Smooth muscle cell (in vitro differentiated cells): ENCODE measurements around the gene MOB2. TPM values are rescaled to one million over a fixed set of nuclear protein-coding genes. Genes with fewer than 3 reads are reported as not detected.

Experiments
- DNase-seq: peaks from one replicate; lab custom pipeline; 2025; ENCODE audit not compliant: unreplicated experiment; lab: John Stamatoyannopoulos, UW
- H2AFZ ChIP-seq: fragments of 200-600 bp; sonication (generic); 2 replicates; pipeline ENCODE4 v1.6.0; 2016; ENCODE audit warnings: antibody characterized with exemption, low read depth, mild to moderate bottlenecking
- H3F3A ChIP-seq: fragments of 200-600 bp; sonication (generic); 2 replicates; pipeline ENCODE4 v1.6.0; 2017; ENCODE audit warnings: antibody characterized with exemption, low read depth
- H3K27ac ChIP-seq: fragments of 200-600 bp; sonication (generic); 2 replicates; pipeline ENCODE4 v1.5.1; 2016; ENCODE audit warnings: low read depth, mild to moderate bottlenecking
- H3K27me3 ChIP-seq: fragments of 200-600 bp; sonication (generic); 2 replicates; pipeline ENCODE4 v1.6.1; 2016; ENCODE audit warnings: low read depth, mild to moderate bottlenecking
- H3K36me3 ChIP-seq: fragments of 200-600 bp; sonication (generic); 2 replicates; pipeline ENCODE4 v1.5.1; 2016; ENCODE audit warnings: low read depth
- H3K4me1 ChIP-seq: fragments of 200-600 bp; sonication (generic); 2 replicates; pipeline ENCODE4 v1.5.1; 2016; ENCODE audit warnings: low read depth
- H3K4me2 ChIP-seq: fragments of 200-600 bp; sonication (generic); 2 replicates; pipeline ENCODE4 v1.6.0; 2016; ENCODE audit warnings: mild to moderate bottlenecking
- H3K4me3 ChIP-seq: fragments of 200-600 bp; sonication (generic); 2 replicates; pipeline ENCODE4 v1.5.1; 2016; ENCODE audit warnings: mild to moderate bottlenecking
- H3K79me2 ChIP-seq: fragments of 200-600 bp; sonication (generic); 2 replicates; pipeline ENCODE4 v1.6.0; 2016; ENCODE audit warnings: low read depth, mild to moderate bottlenecking
- H3K9ac ChIP-seq: fragments of 200-600 bp; sonication (generic); 2 replicates; pipeline ENCODE4 v1.6.0; 2016; ENCODE audit warnings: low read depth
- H3K9me3 ChIP-seq: fragments of 200-600 bp; sonication (generic); replicated peaks from 2 replicates; pipeline ENCODE4 v1.5.1; 2016; ENCODE audit warnings: low read depth
- H4K20me1 ChIP-seq: fragments of 200-600 bp; sonication (generic); 2 replicates; pipeline ENCODE4 v1.6.0; 2016; ENCODE audit warnings: low read depth
- WGBS: methylation state at CpG from one replicate; pipeline ENCODE4 v1.1.7; 2016; ENCODE audit warnings: low lambda C conversion rate; 5-methylcytosine and 5-hydroxymethylcytosine counted together
- polyA plus RNA-seq: library from polyadenylated mRNA; unstranded; fragments of >200 nt; fragmentation: Nextera tagmentation; extraction: Ambion mirVana; gene quantifications from 2 replicates; pipeline ENCODE4 v1.2.1, GENCODE V29; 2016
- total RNA-seq: library from RNA; depleted of rRNA; stranded (reverse); fragments of >200 nt; gene quantifications from 2 replicates; pipeline ENCODE4 v1.2.3, GENCODE V29; 2014
- TF ChIP-seq, protein P1 (sequence below): fragments of 200-600 bp; sonication (generic); IDR thresholded peaks from 2 replicates; pipeline ENCODE4 v1.5.1; 2017; ENCODE audit warnings: borderline replicate concordance, mild to moderate bottlenecking, antibody characterized with exemption; ENCODE audit not compliant: insufficient read depth, poor library complexity, severe bottlenecking

The MOB2 gene
- total and polyA plus RNA-seq, 2 experiments from 2014 or later = 2.5 to 24.0 TPM

DNA sequence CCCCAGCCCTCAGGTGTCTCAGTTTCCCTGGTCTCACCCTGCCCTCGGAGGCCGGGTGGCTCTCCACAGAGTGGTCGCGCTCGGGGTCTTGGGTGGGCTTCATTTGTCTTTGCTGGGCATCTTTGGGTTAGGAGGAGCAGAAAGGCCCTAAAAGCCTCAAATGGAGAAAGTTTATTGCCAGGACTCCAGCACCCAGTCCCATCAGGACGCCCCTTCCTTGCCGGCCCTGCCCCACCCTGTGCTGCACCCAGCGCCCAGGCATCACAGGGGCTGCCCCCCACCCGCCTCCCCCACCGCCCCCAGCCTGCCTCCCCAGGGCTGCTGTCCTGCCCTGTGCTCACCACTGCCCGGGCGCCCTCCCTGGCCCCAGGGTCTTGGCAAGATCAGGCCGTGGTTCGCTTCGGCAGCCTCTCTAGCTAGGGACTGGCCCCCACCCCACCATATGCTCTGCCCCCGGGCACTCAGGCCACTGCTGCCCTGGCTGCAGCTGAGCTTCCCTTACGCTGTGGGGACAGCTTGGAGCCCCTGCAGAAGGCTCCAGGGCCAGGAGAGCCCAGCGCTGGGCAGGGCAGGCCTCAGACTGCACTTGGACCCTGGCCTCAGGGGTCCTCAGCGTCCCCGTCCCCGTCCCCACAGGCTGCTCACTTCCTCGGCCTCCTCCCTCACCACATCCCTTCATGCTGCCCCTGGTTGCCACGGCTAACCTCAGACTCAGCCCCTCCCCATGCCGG is 31.4 kb downstream of the MOB2 start:
- Histone ChIP-seq H3K27ac (no peak overlapping the region), H3K36me3 (no peaks in the 10 kb centered on the region), H3F3A (no peaks in the 10 kb centered on the region), H3K4me1 (no peaks in the 10 kb centered on the region), H3K4me2 (no peak overlapping the region), H3K9ac (no peak overlapping the region), H3K9me3 (no peaks in the 10 kb centered on the region), H3K27me3 (no peaks in the 10 kb centered on the region), H3K79me2 (no peaks in the 10 kb centered on the region), H2AFZ (no peak overlapping the region), H3K4me3 (no peak overlapping the region), H4K20me1 (no peaks in the 10 kb centered on the region)
- DNase-seq = no peak
- TF ChIP-seq, protein P1, sequence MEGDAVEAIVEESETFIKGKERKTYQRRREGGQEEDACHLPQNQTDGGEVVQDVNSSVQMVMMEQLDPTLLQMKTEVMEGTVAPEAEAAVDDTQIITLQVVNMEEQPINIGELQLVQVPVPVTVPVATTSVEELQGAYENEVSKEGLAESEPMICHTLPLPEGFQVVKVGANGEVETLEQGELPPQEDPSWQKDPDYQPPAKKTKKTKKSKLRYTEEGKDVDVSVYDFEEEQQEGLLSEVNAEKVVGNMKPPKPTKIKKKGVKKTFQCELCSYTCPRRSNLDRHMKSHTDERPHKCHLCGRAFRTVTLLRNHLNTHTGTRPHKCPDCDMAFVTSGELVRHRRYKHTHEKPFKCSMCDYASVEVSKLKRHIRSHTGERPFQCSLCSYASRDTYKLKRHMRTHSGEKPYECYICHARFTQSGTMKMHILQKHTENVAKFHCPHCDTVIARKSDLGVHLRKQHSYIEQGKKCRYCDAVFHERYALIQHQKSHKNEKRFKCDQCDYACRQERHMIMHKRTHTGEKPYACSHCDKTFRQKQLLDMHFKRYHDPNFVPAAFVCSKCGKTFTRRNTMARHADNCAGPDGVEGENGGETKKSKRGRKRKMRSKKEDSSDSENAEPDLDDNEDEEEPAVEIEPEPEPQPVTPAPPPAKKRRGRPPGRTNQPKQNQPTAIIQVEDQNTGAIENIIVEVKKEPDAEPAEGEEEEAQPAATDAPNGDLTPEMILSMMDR = no peak
- WGBS = 96% methylated on average over 20 of the region's 24 CpGs

DNA sequence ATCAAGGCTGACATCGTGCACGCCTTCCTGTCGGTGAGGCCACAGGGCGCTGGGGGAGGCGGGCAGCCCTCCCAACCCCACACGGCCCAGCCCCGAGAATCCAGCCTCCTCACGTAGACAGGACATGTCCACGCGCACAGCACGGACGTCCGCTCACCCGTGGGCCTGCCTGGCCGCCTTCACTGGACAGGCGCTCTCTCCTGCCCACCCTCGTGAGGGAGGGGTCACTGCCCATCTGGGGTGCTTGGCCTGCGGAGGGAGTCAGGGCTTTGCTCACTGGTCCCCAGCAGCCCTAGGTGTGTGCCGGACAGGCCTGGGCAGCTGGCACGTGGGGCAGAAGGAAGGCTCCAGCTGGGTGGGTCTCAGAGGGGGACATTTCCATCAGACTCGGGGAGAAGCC is 32.0 kb downstream of the MOB2 start:
- Histone ChIP-seq H3F3A (no peaks in the 10 kb centered on the region), H4K20me1 (no peaks in the 10 kb centered on the region), H3K4me2 (no peak overlapping the region), H2AFZ (no peak overlapping the region), H3K27ac (no peak overlapping the region), H3K79me2 (no peaks in the 10 kb centered on the region), H3K4me3 (no peak overlapping the region), H3K9ac (no peak overlapping the region), H3K9me3 (no peaks in the 10 kb centered on the region), H3K27me3 (no peaks in the 10 kb centered on the region), H3K4me1 (no peaks in the 10 kb centered on the region), H3K36me3 (no peaks in the 10 kb centered on the region)
- 94% methylated on average over 21 of the region's 21 CpGs for WGBS
- DNase-seq = no peak
- TF ChIP-seq, protein P1 = no peak

DNA sequence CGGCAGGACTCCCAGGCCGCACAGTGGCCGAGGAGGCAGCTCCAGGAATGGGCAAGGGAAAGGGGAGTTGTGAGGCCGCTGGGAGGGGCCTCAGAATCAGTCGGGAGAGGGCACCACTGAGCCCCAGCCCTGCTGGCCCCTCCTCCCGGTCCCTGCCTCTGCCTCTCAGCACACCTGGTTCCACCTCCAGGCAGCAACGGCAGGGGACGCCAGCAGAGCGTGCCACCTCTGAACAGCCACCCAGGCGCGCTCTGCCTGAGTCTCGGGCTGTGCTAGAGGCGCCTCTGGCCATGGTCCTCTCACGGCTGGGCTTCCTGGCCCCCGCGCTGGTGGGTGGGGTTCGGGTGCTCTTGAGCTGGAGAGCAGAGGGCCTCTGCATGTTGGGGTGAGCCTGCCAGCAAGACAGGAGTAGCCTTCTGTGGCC is 33.0 kb downstream of the MOB2 start:
- TF ChIP-seq, protein P1 = no peak
- H3K27me3 ChIP-seq = no peaks in the 10 kb centered on the region
- H3K9me3 ChIP-seq = no peaks in the 10 kb centered on the region
- H3K79me2 ChIP-seq = no peaks in the 10 kb centered on the region
- H4K20me1 ChIP-seq = no peaks in the 10 kb centered on the region
- H3K36me3 ChIP-seq = no peaks in the 10 kb centered on the region
- no peak overlapping the region for H2AFZ ChIP-seq
- DNase-seq = no peak
- 58% methylated on average over 17 of the region's 17 CpGs for WGBS
- no peak overlapping the region for H3K4me3 ChIP-seq
- no peak overlapping the region for H3K9ac ChIP-seq
- no peak overlapping the region for H3K4me2 ChIP-seq
- no peaks in the 10 kb centered on the region for H3K4me1 ChIP-seq
- no peaks in the 10 kb centered on the region for H3F3A ChIP-seq
- H3K27ac ChIP-seq = no peak overlapping the region

DNA sequence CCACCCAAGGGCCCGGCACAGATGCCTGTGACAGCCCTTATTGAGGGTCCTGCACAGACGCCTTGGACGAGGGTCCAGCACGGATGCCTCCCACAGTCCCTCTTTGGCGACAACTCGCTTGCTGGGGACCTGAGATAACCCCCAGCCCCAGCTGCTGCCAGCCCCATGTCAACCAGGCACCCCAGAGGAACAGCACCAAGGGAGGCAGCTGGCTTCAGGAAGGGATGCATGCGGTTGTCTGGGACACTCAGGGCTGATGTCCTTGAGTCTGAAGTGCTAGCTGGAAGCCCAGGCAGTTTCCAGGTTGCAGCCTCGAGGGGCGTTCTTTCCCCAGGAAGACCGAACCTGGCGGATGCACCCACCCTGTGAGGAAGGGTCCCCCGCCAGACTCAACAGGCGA is 33.8 kb downstream of the MOB2 start:
- Histone ChIP-seq H2AFZ (no peak overlapping the region), H3K27ac (no peak overlapping the region), H3K4me1 (no peaks in the 10 kb centered on the region), H3K9ac (no peak overlapping the region), H3K4me3 (no peak overlapping the region), H3K36me3 (no peaks in the 10 kb centered on the region), H3F3A (no peaks in the 10 kb centered on the region), H4K20me1 (no peaks in the 10 kb centered on the region), H3K27me3 (no peaks in the 10 kb centered on the region), H3K79me2 (no peaks in the 10 kb centered on the region), H3K9me3 (no peaks in the 10 kb centered on the region), H3K4me2 (no peak overlapping the region)
- DNase-seq = no peak
- TF ChIP-seq, protein P1 = no peak
- 85% methylated on average over 13 of the region's 13 CpGs for WGBS
